ENCODE data around the gene TRPM5.

The TRPM5 gene

GRCh38 chr11:2415171-2415570, 29.1 kb downstream of the TRPM5 start:
- TF ChIP-seq, protein P1, sequence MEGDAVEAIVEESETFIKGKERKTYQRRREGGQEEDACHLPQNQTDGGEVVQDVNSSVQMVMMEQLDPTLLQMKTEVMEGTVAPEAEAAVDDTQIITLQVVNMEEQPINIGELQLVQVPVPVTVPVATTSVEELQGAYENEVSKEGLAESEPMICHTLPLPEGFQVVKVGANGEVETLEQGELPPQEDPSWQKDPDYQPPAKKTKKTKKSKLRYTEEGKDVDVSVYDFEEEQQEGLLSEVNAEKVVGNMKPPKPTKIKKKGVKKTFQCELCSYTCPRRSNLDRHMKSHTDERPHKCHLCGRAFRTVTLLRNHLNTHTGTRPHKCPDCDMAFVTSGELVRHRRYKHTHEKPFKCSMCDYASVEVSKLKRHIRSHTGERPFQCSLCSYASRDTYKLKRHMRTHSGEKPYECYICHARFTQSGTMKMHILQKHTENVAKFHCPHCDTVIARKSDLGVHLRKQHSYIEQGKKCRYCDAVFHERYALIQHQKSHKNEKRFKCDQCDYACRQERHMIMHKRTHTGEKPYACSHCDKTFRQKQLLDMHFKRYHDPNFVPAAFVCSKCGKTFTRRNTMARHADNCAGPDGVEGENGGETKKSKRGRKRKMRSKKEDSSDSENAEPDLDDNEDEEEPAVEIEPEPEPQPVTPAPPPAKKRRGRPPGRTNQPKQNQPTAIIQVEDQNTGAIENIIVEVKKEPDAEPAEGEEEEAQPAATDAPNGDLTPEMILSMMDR (IDR thresholded peaks at IDR 0.05; ENCODE audit: low read depth, low read length): no peak
- no peak overlapping the region for H3K4me3 ChIP-seq (ENCODE audit: low read depth, low read length)

GRCh38 chr11:2414616-2415015, 29.7 kb downstream of the TRPM5 start:
- TF ChIP-seq, protein P1 (IDR thresholded peaks at IDR 0.05; ENCODE audit: low read depth, low read length): no peak
- no peak overlapping the region for H3K4me3 ChIP-seq (ENCODE audit: low read depth, low read length)

DNA sequence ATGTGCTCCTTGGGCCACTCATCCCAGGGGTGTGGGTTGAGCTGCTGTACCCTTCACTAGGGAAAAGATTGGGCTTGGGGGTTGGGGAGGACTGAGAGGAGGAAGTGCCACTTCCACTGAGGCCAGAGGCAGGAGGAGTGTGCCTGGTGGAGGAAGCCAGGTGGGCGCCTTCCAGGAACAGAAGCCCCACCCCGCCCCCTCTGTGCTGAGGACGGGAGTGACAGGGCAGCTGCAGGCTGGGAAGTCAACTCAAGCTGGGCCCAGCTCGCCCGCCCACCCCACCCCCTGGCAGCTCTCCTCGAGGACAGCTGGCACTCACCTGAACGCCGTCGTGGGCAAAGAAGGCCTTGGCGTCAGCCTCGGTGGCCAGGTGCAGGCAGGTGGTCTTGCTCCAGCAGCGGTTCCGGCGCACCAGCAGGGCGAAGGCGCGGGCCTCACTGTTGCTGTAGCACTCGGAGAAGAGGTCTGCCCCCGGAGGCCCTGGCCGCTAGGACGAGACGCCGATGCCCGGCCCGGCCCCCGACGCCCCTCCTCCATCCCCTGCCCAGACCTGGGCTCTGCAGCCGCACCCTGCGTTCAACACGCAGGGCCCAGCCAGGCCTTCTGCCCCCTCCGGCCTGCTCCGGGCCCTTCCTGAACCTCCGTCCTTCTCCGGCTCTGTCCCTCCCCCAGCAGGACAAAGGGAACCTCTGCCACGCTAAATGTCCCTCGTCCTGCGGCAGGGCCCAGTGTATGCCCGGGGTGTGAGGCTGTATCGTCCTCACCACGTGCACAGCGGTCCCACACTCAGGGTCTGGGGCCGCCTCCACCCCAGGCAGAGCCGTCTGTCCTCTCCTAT, 30.4 kb downstream of the TRPM5 start:
- TF ChIP-seq, protein P1 (IDR thresholded peaks at IDR 0.05; ENCODE audit: low read depth, low read length): no peak
- H3K4me3 ChIP-seq (ENCODE audit: low read depth, low read length): no peak overlapping the region

DNA sequence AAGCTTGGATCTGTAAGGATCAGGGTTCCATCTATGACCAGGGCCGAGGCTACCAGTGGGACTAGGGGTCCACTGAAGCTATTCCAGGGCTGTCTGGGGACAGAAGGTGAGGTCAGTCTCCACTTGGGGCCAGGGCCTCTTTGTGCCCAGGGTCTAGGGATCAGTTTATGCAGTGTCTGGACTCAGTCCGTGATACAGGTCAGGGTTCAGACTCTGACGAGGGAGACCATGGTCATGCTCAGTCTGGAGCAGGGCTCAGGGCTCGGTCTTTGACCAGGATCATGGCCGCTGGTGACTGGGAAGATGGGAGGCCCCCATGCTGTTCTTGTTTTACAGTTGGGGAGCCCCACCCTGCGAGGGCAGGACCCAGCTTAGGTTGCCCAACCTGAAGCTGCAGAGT, 32.0 kb downstream of the TRPM5 start:
- no peak overlapping the region for H3K4me3 ChIP-seq (ENCODE audit: low read depth, low read length)
- TF ChIP-seq, protein P1 (IDR thresholded peaks at IDR 0.05; ENCODE audit: low read depth, low read length): no peak

- TF ChIP-seq, protein P1 (IDR thresholded peaks at IDR 0.05; ENCODE audit: low read depth, low read length): no peak
- H3K4me3 ChIP-seq (ENCODE audit: low read depth, low read length): no peak overlapping the region
Measured at GRCh38 chr11:2411446-2412305, 32.6 kb downstream of the TRPM5 start.

- TF ChIP-seq, protein P1 (IDR thresholded peaks at IDR 0.05; ENCODE audit: low read depth, low read length): no peak
- H3K4me3 ChIP-seq (ENCODE audit: low read depth, low read length): no peak overlapping the region
Measured at GRCh38 chr11:2410616-2411015, 33.7 kb downstream of the TRPM5 start.
